H1 (cell line): ENCODE data around the gene TMPO. TPM values are rescaled to one million over a fixed set of nuclear protein-coding genes. Genes with fewer than 3 reads are reported as not detected.

Source experiments
- CTCF ChIA-PET: fragments of 300-600 bp; sonication (Branson Sonifier 250); formaldehyde crosslinking; loops from one replicate; lab custom pipeline; 2021; ENCODE audit not compliant: partially characterized antibody; lab: Charles Lee
- POLR2A ChIA-PET: fragments of 300-600 bp; sonication (Branson Sonifier 250); formaldehyde crosslinking; loops from one replicate; lab custom pipeline; 2021; ENCODE audit warnings: inconsistent platforms; ENCODE audit not compliant: partially characterized antibody; lab: Charles Lee
- DNase-seq, 2 experiments: peaks; one replicate each; pipeline versions ENCODE4 v3.0.0 to v3.0.0-alpha.2; 2010 to 2022; ENCODE audit warnings: low spot score in 2 of 2, low read depth in 1 of 2, mixed read lengths in 1 of 2
- FAIRE-seq: peaks from 2 replicates; lab custom pipeline; 2011; peaks lifted over from hg19 to GRCh38; lab: Jason Lieb, UNC
- H2AFZ ChIP-seq: 2 replicates; pipeline ENCODE4 v1.8.1; 2012; ENCODE audit warnings: low read length, inconsistent platforms
- H2AK5ac ChIP-seq: 2 replicates; pipeline ENCODE4 v1.6.1; 2013; ENCODE audit warnings: low read depth, low read length
- H2BK120ac ChIP-seq: replicated peaks from 2 replicates; pipeline ENCODE3; 2013; ENCODE audit warnings: low read depth, low read length, inconsistent platforms
- H2BK12ac ChIP-seq: 2 replicates; pipeline ENCODE4 v1.6.1; 2013; ENCODE audit warnings: low read depth, low read length
- H2BK15ac ChIP-seq: 2 replicates; pipeline ENCODE4 v1.6.1; 2013; ENCODE audit warnings: low read length
- H2BK20ac ChIP-seq: 2 replicates; pipeline ENCODE4 v1.6.1; 2013; ENCODE audit warnings: low read length
- H2BK5ac ChIP-seq: 2 replicates; pipeline ENCODE4 v1.6.1; 2013; ENCODE audit warnings: low read depth, low read length
- H3K14ac ChIP-seq: 2 replicates; pipeline ENCODE4 v1.6.1; 2013; ENCODE audit warnings: inconsistent platforms; ENCODE audit not compliant: insufficient read length
- H3K18ac ChIP-seq: 2 replicates; pipeline ENCODE4 v1.6.1; 2013; ENCODE audit warnings: low read length; ENCODE audit errors: extremely low read depth
- H3K23ac ChIP-seq: 2 replicates; pipeline ENCODE4 v1.6.1; 2013; ENCODE audit warnings: inconsistent platforms; ENCODE audit not compliant: insufficient read length
- H3K23me2 ChIP-seq: 2 replicates; pipeline ENCODE4 v1.6.1; 2013; ENCODE audit warnings: low read depth, low read length
- H3K27ac ChIP-seq: 2 replicates; pipeline ENCODE4 v1.6.1; 2011; ENCODE audit warnings: low read depth, low read length, inconsistent platforms
- H3K27me3 ChIP-seq, 4 experiments: replicated peaks in 1 of 4; 1 replicate in 1 of 4; 2 replicates in 3 of 4; pipeline versions ENCODE4 v1.6.1 to v1.8.1; 2011 to 2013; ENCODE audit warnings: low read length in 3 of 4, mild to moderate bottlenecking in 3 of 4, inconsistent platforms in 2 of 4, mixed read lengths in 2 of 4, moderate library complexity in 1 of 4; ENCODE audit not compliant: control insufficient read depth in 3 of 4, insufficient read depth in 3 of 4; ENCODE audit errors: extremely low read depth in 1 of 4
- H3K36me3 ChIP-seq, 4 experiments: 2 replicates each; pipeline versions ENCODE4 v1.6.1 to v1.8.1; 2011 to 2013; ENCODE audit warnings: mild to moderate bottlenecking in 4 of 4, low read length in 3 of 4, moderate library complexity in 2 of 4, control low read depth in 1 of 4, inconsistent platforms in 1 of 4; ENCODE audit not compliant: insufficient read depth in 4 of 4, control insufficient read depth in 2 of 4
- H3K4ac ChIP-seq: replicated peaks from 2 replicates; pipeline ENCODE3; 2013; ENCODE audit warnings: low read length, low read depth, mixed read lengths, inconsistent platforms; ENCODE audit not compliant: insufficient read length
- H3K4me1 ChIP-seq, 4 experiments: replicated peaks in 1 of 4; 1 replicate in 1 of 4; 2 replicates in 3 of 4; pipeline versions ENCODE4 v1.6.1 to v1.8.1; 2011 to 2013; ENCODE audit warnings: low read length in 3 of 4, inconsistent platforms in 2 of 4, mixed read lengths in 1 of 4; ENCODE audit not compliant: insufficient read depth in 4 of 4, control insufficient read depth in 3 of 4
- H3K4me2 ChIP-seq, 2 experiments: 2 replicates each; pipeline versions ENCODE4 v1.6.1 to v1.8.1; 2011 to 2013; ENCODE audit warnings: low read depth in 2 of 2, low read length in 2 of 2, control low read depth in 1 of 2, inconsistent platforms in 1 of 2, mild to moderate bottlenecking in 1 of 2; ENCODE audit not compliant: insufficient read depth in 1 of 2
- H3K4me3 ChIP-seq, 4 experiments: fragments of 200-600, 300-600 bp in 1 of 4; sonication (generic), shearing (Covaris generic), sonication (Bioruptor Twin) in 1 of 4; 2 replicates each; pipeline versions ENCODE4 v1.5.1 to v1.8.1; 2011 to 2016; ENCODE audit warnings: low read length in 4 of 4, low read depth in 3 of 4, control low read depth in 2 of 4, inconsistent platforms in 2 of 4, mild to moderate bottlenecking in 2 of 4, mixed read lengths in 1 of 4, moderate library complexity in 1 of 4; ENCODE audit not compliant: insufficient read depth in 2 of 4; ENCODE audit errors: extremely low read depth in 1 of 4
- H3K56ac ChIP-seq: replicated peaks from 2 replicates; pipeline ENCODE3; 2013; ENCODE audit warnings: low read depth, mild to moderate bottlenecking, mixed read lengths, low read length, inconsistent platforms; ENCODE audit not compliant: insufficient read length
- H3K79me1 ChIP-seq: 2 replicates; pipeline ENCODE4 v1.6.1; 2013; ENCODE audit warnings: low read depth, low read length, control low read depth
- H3K79me2 ChIP-seq, 2 experiments: 2 replicates each; pipeline versions ENCODE4 v1.6.1 to v1.8.1; 2012 to 2013; ENCODE audit warnings: low read length in 2 of 2, mild to moderate bottlenecking in 2 of 2, inconsistent platforms in 1 of 2; ENCODE audit not compliant: insufficient read depth in 2 of 2, control insufficient read depth in 1 of 2
- H3K9ac ChIP-seq, 4 experiments: replicated peaks in 1 of 4; 1 replicate in 1 of 4; 2 replicates in 3 of 4; pipeline versions ENCODE4 v1.6.1 to v1.8.1; 2011 to 2013; ENCODE audit warnings: low read depth in 3 of 4, low read length in 3 of 4, control low read depth in 2 of 4, mild to moderate bottlenecking in 2 of 4, moderate library complexity in 2 of 4, inconsistent platforms in 1 of 4; ENCODE audit errors: extremely low read depth in 1 of 4
- H3K9me3 ChIP-seq, 2 experiments: 2 replicates each; pipeline versions ENCODE4 v1.6.1 to v1.8.1; 2012 to 2013; ENCODE audit warnings: mild to moderate bottlenecking in 2 of 2, moderate library complexity in 2 of 2, control low read depth in 1 of 2, inconsistent platforms in 1 of 2, low read depth in 1 of 2, low read length in 1 of 2, mixed read lengths in 1 of 2; ENCODE audit not compliant: insufficient read depth in 2 of 2
- H4K20me1 ChIP-seq, 2 experiments: replicated peaks in 1 of 2; 2 replicates each; pipeline versions ENCODE3 to v1.8.1; 2011 to 2013; ENCODE audit warnings: inconsistent platforms in 2 of 2, low read length in 2 of 2, mild to moderate bottlenecking in 1 of 2; ENCODE audit not compliant: insufficient read depth in 2 of 2, control insufficient read depth in 1 of 2
- H4K5ac ChIP-seq: 2 replicates; pipeline ENCODE4 v1.6.1; 2013; ENCODE audit warnings: low read length, low read depth, mixed read lengths, inconsistent platforms; ENCODE audit not compliant: insufficient read length
- H4K8ac ChIP-seq: 2 replicates; pipeline ENCODE4 v1.8.0; 2013; ENCODE audit warnings: mild to moderate bottlenecking, moderate library complexity, low read length, inconsistent platforms; ENCODE audit not compliant: insufficient read depth; ENCODE audit errors: extremely low read depth
- H4K91ac ChIP-seq: replicated peaks from 2 replicates; pipeline ENCODE3; 2013; ENCODE audit warnings: low read length, mixed read lengths, inconsistent platforms; ENCODE audit not compliant: insufficient read length
- NANOG ChIP-seq: IDR thresholded peaks from 2 replicates; pipeline ENCODE4 v1.6.1; 2011; ENCODE audit warnings: low read length, low read depth, mild to moderate bottlenecking, inconsistent platforms; ENCODE audit not compliant: insufficient read depth, poor library complexity, severe bottlenecking
- SRF ChIP-seq: IDR thresholded peaks from 2 replicates; pipeline ENCODE4 v1.6.1; 2011; ENCODE audit warnings: mild to moderate bottlenecking, low read depth, low read length, moderate library complexity
- WGBS, 2 experiments: shearing (Covaris generic) in 1 of 2; methylation state at CpG; one replicate each; pipeline versions ENCODE4 v1.1.6 to v1.1.7; 2013 to 2015; ENCODE audit warnings: low lambda C conversion rate in 2 of 2, mixed read lengths in 2 of 2, inconsistent platforms in 1 of 2, low coverage in 1 of 2, missing lambda C conversion rate in 1 of 2; ENCODE audit not compliant: insufficient replicate concordance in 2 of 2, insufficient coverage in 1 of 2, insufficient read length in 1 of 2; ENCODE audit errors: extremely low coverage in 1 of 2, missing lambda C conversion rate in 1 of 2; 5-methylcytosine and 5-hydroxymethylcytosine counted together
- polyA plus RNA-seq, 7 experiments: library from polyadenylated mRNA; depleted of rRNA in 3 of 7; stranded (reverse) in 5 of 7; unstranded in 2 of 7; fragments of >200 nt in 5 of 7; fragments of 200-250 nt in 2 of 7; gene quantifications; 1 replicate in 5 of 7; 2 replicates in 1 of 7; 4 replicates in 1 of 7; pipeline versions ENCODE4 v1.2.1 to v1.2.3, GENCODE V29; 2011 to 2013; ENCODE audit warnings: missing spikeins in 2 of 7, mixed read lengths in 2 of 7
- total RNA-seq: library from RNA; stranded (reverse); fragmentation: NEBNext Ultra II Directional; extraction: Animal tissue kit (Norgen Biotek cat#: 25700); gene quantifications from 2 replicates; pipeline ENCODE4 v1.2.1, GENCODE V29; 2021

TMPO gene
- total and polyA plus RNA-seq, 2 of the 8 experiments (the other 6 are each of a cell fraction or from before 2014, with no cell fraction given), result 43.9 to 195 TPM

- Histone ChIP-seq H3K4me2 (0 out of 4 replicates have a peak overlapping the region, but pooled peaks of 1 of the 2 experiments have one; percentile 25), H2BK12ac (peak overlapping the region; percentile 5; the same call in 1 of the 2 replicates), H3K4me1 (peaks cover 5 to 15% (median 14%) of the 10 kb centered on the region in 4 experiments), H4K91ac (no peak overlapping the region), H2AFZ (no peak overlapping the region), H4K5ac (no peak overlapping the region), H3K56ac (no peak overlapping the region), H2AK5ac (no peak overlapping the region; the same call in 1 of the 2 replicates), H3K9me3 (no peaks in the 10 kb centered on the region), H3K23ac (no peak overlapping the region), H3K79me2 (no peaks in the 10 kb centered on the region), H3K14ac (no peak overlapping the region), H2BK5ac (peak overlapping the region; percentile 74; the same call in 1 of the 2 replicates), H3K27ac (peak overlapping the region; percentile 34; the same call in 1 of the 2 replicates), H2BK120ac (no peak overlapping the region), H4K20me1 (no peaks in the 10 kb centered on the region), H3K27me3 (no peaks in the 10 kb centered on the region), H3K36me3 (no peaks in the 10 kb centered on the region), H3K4me3 (no peak overlapping the region), H2BK15ac (no peak overlapping the region), H3K9ac (no peak overlapping the region), H2BK20ac (no peak overlapping the region), H3K79me1 (no peaks in the 10 kb centered on the region), H3K18ac (no peak overlapping the region), H3K4ac (peak overlapping the region; percentile 24), H4K8ac (no peak overlapping the region; the same call in 1 of the 2 replicates), H3K23me2 (no peaks in the 10 kb centered on the region; the same call in 1 of the 2 replicates)
- ChIA-PET POLR2A (interaction anchor here (0.8 to 3.3 kb wide), 5 partner anchors 8 to 36 kb away, joined by 3 to 30 read pairs (median 8); partner anchors contain the start of gene TMPO), CTCF (interaction anchor here (0.6 to 7.3 kb wide), 13 partner anchors 8 to 102 kb away, joined by 3 to 66 read pairs (median 4); partner anchors contain the start of gene TMPO)
- 54% methylated on average over 4 of the region's 4 CpGs; no CpG with 5 or more reads in 1 of the 2 experiments for WGBS, 2 experiments
- DNase-seq, result no peak
- FAIRE-seq, result no peak
- no peak for TF ChIP-seq SRF
- TF ChIP-seq NANOG, result peak; percentile 73
These were observed 22.7 kb upstream of the TMPO start for GRCh38 chr12:98492580-98493140.
